Prostate gland (tissue), 2 donors: ENCODE data around the gene DGKG.

Experiments used
- POLR2A ChIP-seq: fragments of 450-650 bp; IDR thresholded peaks from one replicate; pipeline ENCODE4 v1.6.1; 2016; ENCODE audit warnings: antibody characterized with exemption, mild to moderate bottlenecking
- POLR2AphosphoS5 ChIP-seq: sonication (generic); formaldehyde crosslinking; IDR thresholded peaks from one replicate; pipeline ENCODE4 v1.6.1; 2017; ENCODE audit warnings: antibody characterized with exemption
- TF ChIP-seq, protein P1 (sequence below), 4 experiments: fragments of 200-600 bp in 2 of 4; fragments of 450-650 bp in 2 of 4; sonication (generic) in 2 of 4; IDR thresholded peaks; 1 replicate in 3 of 4; 2 replicates in 1 of 4; pipeline ENCODE4 v1.5.1; 2016 to 2019; ENCODE audit warnings: antibody characterized with exemption in 4 of 4, mild to moderate bottlenecking in 2 of 4, moderate library complexity in 2 of 4

GRCh38 chr3:186125118-186125517 lies 236.9 kb downstream of the DGKG start:
- TF ChIP-seq, protein P1, sequence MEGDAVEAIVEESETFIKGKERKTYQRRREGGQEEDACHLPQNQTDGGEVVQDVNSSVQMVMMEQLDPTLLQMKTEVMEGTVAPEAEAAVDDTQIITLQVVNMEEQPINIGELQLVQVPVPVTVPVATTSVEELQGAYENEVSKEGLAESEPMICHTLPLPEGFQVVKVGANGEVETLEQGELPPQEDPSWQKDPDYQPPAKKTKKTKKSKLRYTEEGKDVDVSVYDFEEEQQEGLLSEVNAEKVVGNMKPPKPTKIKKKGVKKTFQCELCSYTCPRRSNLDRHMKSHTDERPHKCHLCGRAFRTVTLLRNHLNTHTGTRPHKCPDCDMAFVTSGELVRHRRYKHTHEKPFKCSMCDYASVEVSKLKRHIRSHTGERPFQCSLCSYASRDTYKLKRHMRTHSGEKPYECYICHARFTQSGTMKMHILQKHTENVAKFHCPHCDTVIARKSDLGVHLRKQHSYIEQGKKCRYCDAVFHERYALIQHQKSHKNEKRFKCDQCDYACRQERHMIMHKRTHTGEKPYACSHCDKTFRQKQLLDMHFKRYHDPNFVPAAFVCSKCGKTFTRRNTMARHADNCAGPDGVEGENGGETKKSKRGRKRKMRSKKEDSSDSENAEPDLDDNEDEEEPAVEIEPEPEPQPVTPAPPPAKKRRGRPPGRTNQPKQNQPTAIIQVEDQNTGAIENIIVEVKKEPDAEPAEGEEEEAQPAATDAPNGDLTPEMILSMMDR (IDR thresholded peaks at IDR 0.05) = no peak
- TF ChIP-seq POLR2A = no peak
- TF ChIP-seq POLR2AphosphoS5 = no peak
